HEK293 (cell line): ENCODE results near the gene CELA2A.

ENCODE experiments used
- CTCF ChIA-PET: fragments of 350-600 bp; formaldehyde crosslinking; extraction: SDS; loops from one replicate; lab custom pipeline; 2021; ENCODE audit warnings: antibody characterized with exemption; lab: Yijun Ruan, JAX
- POLR2A ChIA-PET: fragments of 300-600 bp; formaldehyde crosslinking; extraction: SDS; loops from one replicate; lab custom pipeline; 2020; ENCODE audit warnings: antibody characterized with exemption, inconsistent platforms; lab: Yijun Ruan, JAX
- H3K27ac ChIP-seq: fragments of 200-500 bp; sonication (Bioruptor generic); 2 replicates; pipeline ENCODE4 v1.5.1; 2014; ENCODE audit warnings: low read depth, low read length, control low read depth, inconsistent platforms; ENCODE audit errors: extremely low read depth
- H3K36me3 ChIP-seq, 2 experiments: fragments of 200-500 bp in 1 of 2; sonication (Bioruptor generic) in 1 of 2; 1 replicate in 1 of 2; 2 replicates in 1 of 2; pipeline ENCODE4 v1.5.1; 2014 to 2017; ENCODE audit warnings: inconsistent platforms in 2 of 2, low read length in 2 of 2; ENCODE audit not compliant: control insufficient read depth in 2 of 2, insufficient read depth in 1 of 2
- H3K4me1 ChIP-seq: fragments of 200-500 bp; sonication (Bioruptor generic); 2 replicates; pipeline ENCODE4 v1.5.1; 2014; ENCODE audit warnings: mild to moderate bottlenecking, low read length, inconsistent platforms; ENCODE audit not compliant: control insufficient read depth, insufficient read depth
- H3K4me3 ChIP-seq: 2 replicates; pipeline ENCODE4 v1.5.1; 2011; ENCODE audit warnings: low read depth, mild to moderate bottlenecking, control low read depth, low read length, moderate library complexity
- H3K9me3 ChIP-seq: fragments of 200-500 bp; sonication (Bioruptor generic); 2 replicates; pipeline ENCODE4 v1.5.1; 2014; ENCODE audit warnings: low read depth, low read length, inconsistent platforms; ENCODE audit not compliant: control insufficient read depth, insufficient read depth
- AEBP2 ChIP-seq: fragments of 450-650 bp; formaldehyde crosslinking; IDR thresholded peaks from 2 replicates; pipeline ENCODE4 v1.5.1; 2016; ENCODE audit warnings: missing biosample characterization, missing genetic modification characterization, borderline replicate concordance
- ELK4 ChIP-seq: IDR thresholded peaks from 2 replicates; pipeline ENCODE4 v1.6.1; 2011; ENCODE audit warnings: mild to moderate bottlenecking, low read depth, low read length, borderline replicate concordance
- OVOL3 ChIP-seq: fragments of 450-650 bp; formaldehyde crosslinking; IDR thresholded peaks from 2 replicates; pipeline ENCODE4 v1.5.1; 2016; ENCODE audit warnings: missing biosample characterization, missing genetic modification characterization
- PRDM1 ChIP-seq: fragments of 450-650 bp; formaldehyde crosslinking; IDR thresholded peaks from 2 replicates; pipeline ENCODE4; 2016; ENCODE audit warnings: missing biosample characterization, missing genetic modification characterization
- REPIN1 ChIP-seq: fragments of 450-650 bp; formaldehyde crosslinking; IDR thresholded peaks from 2 replicates; pipeline ENCODE4 v1.5.1; 2017; ENCODE audit warnings: missing biosample characterization, missing genetic modification characterization, low read depth
- SALL2 ChIP-seq: fragments of 450-650 bp; formaldehyde crosslinking; IDR thresholded peaks from 2 replicates; pipeline ENCODE4 v1.5.0; 2017; ENCODE audit warnings: missing biosample characterization, mild to moderate bottlenecking, missing genetic modification characterization, borderline replicate concordance
- SCRT1 ChIP-seq: fragments of 450-650 bp; formaldehyde crosslinking; IDR thresholded peaks from 2 replicates; pipeline ENCODE4 v1.5.1; 2016; ENCODE audit warnings: missing biosample characterization, missing genetic modification characterization, borderline replicate concordance
- SP7 ChIP-seq: fragments of 450-650 bp; formaldehyde crosslinking; IDR thresholded peaks from 2 replicates; pipeline ENCODE4 v1.5.1; 2016; ENCODE audit warnings: missing biosample characterization, missing genetic modification characterization
- WT1 ChIP-seq: fragments of 450-650 bp; formaldehyde crosslinking; IDR thresholded peaks from 2 replicates; pipeline ENCODE4 v1.5.1; 2016; ENCODE audit warnings: missing biosample characterization, missing genetic modification characterization
- ZBTB11 ChIP-seq: fragments of 450-650 bp; formaldehyde crosslinking; conservative IDR thresholded peaks from 2 replicates; pipeline ENCODE4 v1.5.1; 2016; ENCODE audit warnings: low read depth, missing biosample characterization, missing genetic modification characterization
- ZBTB6 ChIP-seq: fragments of 450-650 bp; formaldehyde crosslinking; IDR thresholded peaks from 2 replicates; pipeline ENCODE4 v1.5.1; 2017; ENCODE audit warnings: missing biosample characterization, missing genetic modification characterization
- ZNF175 ChIP-seq: fragments of 450-650 bp; formaldehyde crosslinking; IDR thresholded peaks from 2 replicates; pipeline ENCODE4 v1.5.1; 2016; ENCODE audit warnings: missing biosample characterization, missing genetic modification characterization
- ZNF280C ChIP-seq: fragments of 450-650 bp; formaldehyde crosslinking; IDR thresholded peaks from 2 replicates; pipeline ENCODE4 v1.5.1; 2016; ENCODE audit warnings: missing biosample characterization, missing genetic modification characterization
- ZNF280D ChIP-seq: fragments of 450-650 bp; formaldehyde crosslinking; IDR thresholded peaks from 2 replicates; pipeline ENCODE4 v1.5.1; 2016; ENCODE audit warnings: missing biosample characterization, missing genetic modification characterization
- ZNF292 ChIP-seq: fragments of 450-650 bp; formaldehyde crosslinking; IDR thresholded peaks from 2 replicates; pipeline ENCODE4 v1.5.1; 2016; ENCODE audit warnings: low read depth, missing biosample characterization, missing genetic modification characterization, borderline replicate concordance
- ZNF394 ChIP-seq: fragments of 450-650 bp; formaldehyde crosslinking; IDR thresholded peaks from 2 replicates; pipeline ENCODE4 v1.5.1; 2016; ENCODE audit warnings: missing biosample characterization, missing genetic modification characterization, mild to moderate bottlenecking, moderate library complexity, borderline replicate concordance
- ZNF776 ChIP-seq: fragments of 450-650 bp; formaldehyde crosslinking; IDR thresholded peaks from 2 replicates; pipeline ENCODE4 v1.5.0; 2017; ENCODE audit warnings: missing biosample characterization, missing genetic modification characterization, borderline replicate concordance
- ZNF777 ChIP-seq: fragments of 450-650 bp; formaldehyde crosslinking; IDR thresholded peaks from 2 replicates; pipeline ENCODE4 v1.5.1; 2017; ENCODE audit warnings: missing biosample characterization, missing genetic modification characterization, borderline replicate concordance
- ZNF830 ChIP-seq: fragments of 450-650 bp; IDR thresholded peaks from 2 replicates; pipeline ENCODE4 v1.5.0; 2018; ENCODE audit warnings: missing biosample characterization, missing genetic modification characterization, low read depth, mild to moderate bottlenecking, moderate library complexity
- ZSCAN16 ChIP-seq: fragments of 450-650 bp; formaldehyde crosslinking; IDR thresholded peaks from 2 replicates; pipeline ENCODE4 v1.5.1; 2016; ENCODE audit warnings: missing biosample characterization, missing genetic modification characterization
- ZSCAN23 ChIP-seq: fragments of 450-650 bp; formaldehyde crosslinking; IDR thresholded peaks from 2 replicates; pipeline ENCODE4 v1.5.1; 2016; ENCODE audit warnings: missing biosample characterization, missing genetic modification characterization

The CELA2A gene

GRCh38 chr1:15506831-15507230 lies 50.3 kb downstream of the CELA2A start:
- Histone ChIP-seq H3K27ac (no peak overlapping the region), H3K9me3 (no peaks in the 10 kb centered on the region), H3K4me3 (no peak overlapping the region), H3K4me1 (no peaks in the 10 kb centered on the region), H3K36me3 (peaks cover 0 to 57% of the 10 kb centered on the region in 2 experiments; a peak in 1 of 3 replicates)
- POLR2A ChIA-PET = no interaction called here
- TF ChIP-seq WT1 (tag by site-specific recombination) (no peak), ZNF175 (tag by site-specific recombination) (no peak), ZNF280C (tag by site-specific recombination) (no peak), ZBTB6 (tag by site-specific recombination) (no peak), ZNF394 (tag by site-specific recombination) (no peak), ZNF292 (tag by site-specific recombination) (no peak), ZNF776 (tag by site-specific recombination) (no peak), PRDM1 (tag by site-specific recombination) (no peak), ZNF280D (tag by site-specific recombination) (no peak), ZNF830 (tag by site-specific recombination) (no peak), AEBP2 (tag by site-specific recombination) (no peak), ELK4 (no peak), ZSCAN16 (tag by site-specific recombination) (no peak), OVOL3 (tag by site-specific recombination) (no peak), REPIN1 (tag by site-specific recombination) (no peak), SCRT1 (tag by site-specific recombination) (no peak)
- CTCF ChIA-PET = interaction anchor here (0.8 kb wide), 1 partner anchor 8 kb away, joined by 3 read pairs; no protein-coding TSS in a partner anchor

- H3K4me1 ChIP-seq = no peaks in the 10 kb centered on the region
- POLR2A ChIA-PET = no interaction called here
- H3K4me3 ChIP-seq = no peak overlapping the region
- H3K36me3 ChIP-seq = peaks cover 0 to 62% of the 10 kb centered on the region in 2 experiments; a peak in 1 of 3 replicates
- CTCF ChIA-PET = no interaction called here
- H3K9me3 ChIP-seq = no peaks in the 10 kb centered on the region
- TF ChIP-seq ZBTB11 (tag by site-specific recombination) (no peak), ZNF777 (tag by site-specific recombination) (no peak), ZNF830 (tag by site-specific recombination) (no peak), ZSCAN23 (tag by site-specific recombination) (no peak), SP7 (tag by site-specific recombination) (no peak), SALL2 (tag by site-specific recombination) (no peak)
- no peak overlapping the region for H3K27ac ChIP-seq
Observed at GRCh38 chr1:15507278-15507677, 50.7 kb downstream of the CELA2A start.
